Activated CD4-positive, alpha-beta T cell treated with anti-CD3 and anti-CD28 coated beads, Interleukin-2, Interleukin-6, amounts not matched to agents 100 ng/mL and 50 ng/mL, durations not matched to agents 16 hours and 8 hours (primary cell): Measurements from ENCODE around the gene GTF2I.
A peak's percentile ranks its signal among the peaks of the same experiment; 100 is the strongest.
"Not testable (repeated sequence)": the region's sequence is repeated elsewhere in the genome, so short reads cannot be mapped to it uniquely, and the experiment has no call there.

Experiments used
- DNase-seq: peaks from one replicate; pipeline ENCODE4 v3.0.0-alpha.2; 2020

The GTF2I gene

DNA sequence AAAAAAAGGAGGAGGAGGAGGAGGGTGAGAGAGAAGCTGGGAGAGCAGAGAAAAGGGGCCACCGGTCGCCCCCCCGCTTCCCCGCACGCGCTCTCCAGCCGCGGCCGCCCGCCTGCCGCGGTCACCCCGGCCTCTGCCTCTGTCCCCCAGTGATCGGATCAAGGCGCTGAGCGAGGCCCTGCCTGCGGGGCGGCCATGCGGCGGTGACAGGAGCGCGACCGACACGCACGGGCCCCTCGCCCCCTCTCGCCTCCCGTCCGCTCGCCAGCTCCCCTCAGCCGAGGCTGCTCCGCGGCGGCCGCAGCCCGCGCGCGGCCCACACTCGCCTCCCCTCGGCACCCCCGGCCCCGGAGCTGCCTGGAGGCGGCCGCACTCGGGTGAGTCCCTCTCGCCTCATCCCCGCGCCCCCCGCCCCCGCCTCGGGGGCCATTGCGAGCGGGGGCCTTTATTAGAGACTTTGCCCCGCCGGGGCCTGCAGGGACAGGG, at the start of gene GTF2I:
TSS of gene GTF2I (plus strand) at position 27 of the 486 bp plus-strand sequence. CDS start 31,411 bp downstream, outside the sequence.
- DNase-seq = peak; percentile 44

DNA sequence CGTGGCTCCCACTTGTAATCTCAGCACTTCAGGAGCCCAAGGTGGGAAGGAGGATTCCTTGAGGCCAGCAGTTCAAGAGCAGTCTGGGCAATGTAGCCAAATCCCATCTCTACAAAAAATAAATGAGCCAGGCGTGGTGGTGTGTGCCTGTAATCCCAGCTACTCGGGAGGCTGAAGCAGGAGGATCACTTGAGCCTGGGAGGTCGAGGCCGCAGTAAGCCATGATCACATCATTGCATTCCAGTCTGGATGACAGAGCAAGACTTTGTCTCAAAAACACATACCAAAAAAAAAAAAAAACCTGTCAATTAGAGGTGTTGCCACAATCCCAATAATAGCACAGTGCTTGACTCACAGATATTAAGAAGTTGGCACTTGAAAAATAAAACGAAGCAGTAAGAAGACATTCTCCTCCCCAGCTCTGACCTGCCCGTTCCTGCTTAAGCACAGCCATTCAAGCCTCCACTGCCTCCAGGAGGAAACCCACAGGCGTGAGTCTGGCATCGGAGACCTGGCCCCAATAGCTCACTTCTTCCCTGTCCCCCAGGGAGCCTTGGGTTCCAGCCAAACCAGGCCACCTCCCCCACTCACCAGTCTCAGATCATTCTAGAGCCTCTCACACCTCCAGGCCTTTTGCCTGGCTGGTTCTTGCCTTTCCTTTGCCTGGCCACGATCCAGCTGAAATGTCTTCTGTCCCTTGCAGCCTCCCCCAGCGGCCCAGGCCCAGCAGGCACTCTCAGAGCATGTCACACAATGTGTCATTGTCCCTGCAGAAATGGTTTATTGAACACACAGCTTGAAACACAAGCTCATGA, 45.3 kb upstream of the GTF2I start:
- no peak for DNase-seq

DNA sequence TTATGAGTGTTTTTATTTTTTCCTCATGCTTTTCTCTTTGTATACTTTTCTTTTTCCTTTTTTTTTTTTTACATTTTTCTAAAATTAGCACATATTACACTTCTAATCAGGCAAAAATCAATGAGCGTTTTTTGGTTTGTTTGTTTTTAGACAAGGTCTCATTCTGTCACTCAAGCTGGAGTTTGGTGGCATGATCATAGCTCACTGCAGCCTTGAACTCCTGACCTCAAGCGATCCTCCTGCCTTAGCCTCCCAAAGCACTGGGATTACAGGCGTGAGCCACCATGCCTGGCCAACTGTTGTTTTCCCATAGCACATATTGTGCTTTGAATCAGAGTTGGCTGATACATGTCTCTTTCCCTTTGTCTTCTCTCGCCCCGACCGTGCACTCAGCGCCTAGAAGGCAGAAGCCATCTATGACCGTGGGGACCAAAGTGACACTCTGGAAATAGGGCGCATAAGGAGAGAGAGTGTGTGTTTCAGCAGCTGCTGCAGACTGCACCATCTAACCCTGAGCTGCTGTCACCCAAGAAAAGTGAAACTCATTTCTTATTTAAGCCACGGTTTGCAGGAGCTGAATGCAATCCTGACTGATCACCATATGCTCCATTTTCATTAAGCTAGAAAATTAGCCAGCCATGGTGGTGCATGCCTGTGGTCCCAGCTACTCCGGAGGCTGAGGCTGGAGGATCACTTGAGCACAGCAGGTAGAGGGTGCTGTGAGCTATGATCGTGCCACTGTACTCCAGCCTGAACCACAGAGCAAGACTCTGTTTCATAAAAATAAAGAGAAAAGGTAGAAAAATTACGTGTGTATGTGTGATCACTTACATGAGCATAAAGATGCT, 41.4 kb upstream of the GTF2I start:
- no peak for DNase-seq

DNA sequence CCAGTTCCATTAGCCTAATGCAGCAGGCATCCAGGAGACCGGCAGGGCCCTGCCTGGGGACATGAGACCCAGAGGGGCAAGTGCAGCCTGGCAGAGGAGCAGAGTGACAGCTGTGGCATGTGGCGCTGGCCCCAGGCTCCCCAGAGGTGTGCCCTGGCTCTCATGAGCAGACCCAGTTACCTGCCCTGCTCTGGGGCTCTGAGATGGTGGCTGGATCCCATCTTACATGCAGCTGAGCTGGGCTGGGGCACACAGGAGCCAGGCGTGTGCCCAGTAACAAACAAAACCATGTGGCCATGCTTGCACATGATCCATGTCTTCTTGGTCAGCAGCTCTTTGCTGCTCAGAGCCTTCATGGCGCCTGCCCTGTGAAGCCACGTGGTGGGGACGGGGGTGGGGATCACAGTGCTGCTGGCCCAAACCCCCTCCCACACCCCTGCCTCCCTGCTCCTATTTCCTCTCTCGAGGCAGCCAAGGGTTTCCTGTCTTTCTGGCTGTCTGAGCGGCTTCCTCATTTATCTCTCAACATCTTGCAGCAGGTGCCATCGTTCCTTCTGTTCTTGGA, 40.3 kb upstream of the GTF2I start:
- DNase-seq = no peak

DNA sequence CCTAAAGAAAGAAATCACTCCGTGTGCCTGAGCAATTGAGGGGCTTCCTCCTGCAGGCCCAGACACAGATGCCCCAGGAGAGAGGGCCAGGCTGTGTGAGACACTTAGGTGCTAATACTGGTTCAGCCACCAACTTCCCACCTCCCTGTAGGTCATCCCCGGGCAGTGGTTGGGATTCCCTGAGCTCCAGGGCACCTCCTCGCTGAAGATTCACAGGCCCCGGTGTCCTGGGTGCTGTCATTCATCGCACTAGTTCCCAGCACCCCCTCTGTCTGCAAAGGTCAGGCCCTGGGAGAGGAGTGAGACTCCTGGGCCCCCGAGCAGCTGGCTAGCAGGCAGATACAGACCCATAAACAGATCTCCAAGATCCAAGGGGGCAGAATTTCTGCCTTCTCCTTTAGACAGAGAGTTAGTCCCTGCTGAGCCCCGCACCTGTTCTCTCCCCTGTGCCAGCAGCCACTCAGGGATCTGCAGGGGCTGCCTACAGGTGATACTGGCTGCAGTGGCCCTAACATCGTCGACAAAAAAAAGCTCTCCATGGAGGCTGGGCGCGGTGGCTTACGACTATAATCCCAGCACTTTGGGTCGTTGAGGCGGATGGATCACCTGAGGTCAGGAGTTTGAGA, 38.2 kb upstream of the GTF2I start:
- no peak for DNase-seq

DNA sequence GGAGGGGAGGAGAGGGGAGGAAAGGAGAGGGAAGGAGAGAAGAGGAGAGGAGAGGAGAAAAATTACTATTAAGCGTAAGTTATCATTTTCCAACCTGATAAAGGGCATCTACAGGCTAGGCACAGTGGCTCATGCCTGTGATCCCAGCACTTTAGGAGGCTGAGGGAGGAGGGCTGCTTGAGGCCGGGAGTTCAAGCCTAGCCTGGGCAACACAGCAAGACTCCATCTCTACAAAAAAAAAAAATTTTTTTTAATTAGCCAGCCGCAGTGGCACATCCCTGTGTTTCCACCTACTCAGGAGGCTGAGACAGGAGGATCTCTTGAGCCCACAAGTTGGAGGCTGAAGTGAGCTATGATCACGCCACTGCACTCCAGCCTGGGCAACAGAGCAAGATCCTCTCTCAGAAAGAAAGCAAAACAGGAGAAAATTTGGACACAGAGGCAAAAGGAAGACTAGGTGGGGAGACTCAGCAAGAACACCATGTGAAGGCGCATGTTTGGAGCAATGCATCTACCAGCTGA, 35.2 kb upstream of the GTF2I start:
- DNase-seq = no peak

DNA sequence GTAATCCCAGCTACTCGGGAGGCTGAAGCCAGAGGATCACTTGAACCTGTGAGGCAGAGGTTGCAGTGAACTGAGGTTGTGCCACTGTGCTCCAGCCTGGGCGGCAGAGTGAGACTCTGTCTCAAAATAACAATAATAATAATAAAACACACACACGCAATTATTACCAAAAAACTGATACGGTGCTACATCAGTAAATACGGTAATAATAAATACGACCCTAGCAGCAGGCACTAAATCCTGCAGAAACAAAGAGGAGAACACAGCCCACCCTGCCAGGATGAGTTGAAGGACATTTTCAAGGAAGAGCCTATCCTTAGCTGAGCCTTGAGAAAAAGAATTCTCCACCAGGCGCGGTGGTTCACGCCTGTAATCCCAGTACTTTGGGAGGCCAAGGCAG, 34.4 kb upstream of the GTF2I start:
- DNase-seq = no peak

DNA sequence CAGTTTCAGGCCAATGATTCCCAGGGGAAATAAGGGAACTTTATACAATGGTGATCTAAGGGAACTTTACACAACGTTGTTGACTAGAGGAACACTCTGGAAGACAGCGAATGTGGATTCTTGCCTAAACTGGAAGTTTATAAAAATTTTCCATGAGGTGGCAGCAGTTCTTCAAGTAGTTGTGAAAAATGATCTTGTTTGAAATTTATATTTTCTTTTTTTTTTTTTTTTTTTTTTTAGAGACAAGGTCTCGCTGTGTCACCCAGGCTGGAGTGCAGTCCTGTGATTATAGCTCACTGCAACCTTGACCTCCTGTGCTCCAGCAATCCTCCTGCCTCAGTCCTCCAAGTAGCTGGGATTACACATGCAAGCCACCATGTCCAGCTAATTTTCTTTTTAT, 32.1 kb upstream of the GTF2I start:
- no peak for DNase-seq

DNA sequence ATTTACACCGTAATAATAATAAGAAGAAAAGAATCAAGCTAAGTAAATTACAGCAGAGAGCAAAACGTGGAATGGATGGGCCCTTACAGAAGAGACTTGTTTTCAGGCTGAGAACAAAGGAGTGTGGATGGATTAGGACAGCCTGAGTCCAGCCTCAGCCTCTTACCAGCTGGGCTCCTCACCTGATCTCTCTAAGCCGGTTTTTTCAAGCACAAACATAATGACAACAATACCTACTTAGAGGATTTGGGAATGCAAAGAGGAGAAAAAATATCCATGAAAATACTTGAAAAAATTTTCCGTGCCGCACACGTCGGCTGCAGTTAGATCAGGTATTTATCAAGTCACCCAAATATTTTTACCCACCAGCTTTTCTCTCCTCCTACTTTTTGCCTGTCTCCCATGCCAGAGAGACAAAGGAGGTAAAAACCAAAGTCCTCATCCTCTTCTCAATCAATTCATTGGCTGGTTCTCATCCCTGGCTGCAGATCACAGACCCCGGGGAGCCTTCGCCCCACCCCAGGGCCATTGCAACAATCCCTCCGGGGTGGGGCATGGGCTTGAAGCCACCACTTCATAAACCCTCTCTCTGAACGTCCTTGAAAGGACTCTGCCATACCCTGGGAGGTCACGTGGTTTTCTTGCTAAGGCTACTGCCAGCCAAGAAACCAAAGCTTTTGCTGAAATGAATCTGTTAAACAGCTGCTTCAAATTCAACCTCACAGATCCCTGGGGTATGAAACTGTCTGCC, 29.7 kb upstream of the GTF2I start:
- DNase-seq = no peak

DNA sequence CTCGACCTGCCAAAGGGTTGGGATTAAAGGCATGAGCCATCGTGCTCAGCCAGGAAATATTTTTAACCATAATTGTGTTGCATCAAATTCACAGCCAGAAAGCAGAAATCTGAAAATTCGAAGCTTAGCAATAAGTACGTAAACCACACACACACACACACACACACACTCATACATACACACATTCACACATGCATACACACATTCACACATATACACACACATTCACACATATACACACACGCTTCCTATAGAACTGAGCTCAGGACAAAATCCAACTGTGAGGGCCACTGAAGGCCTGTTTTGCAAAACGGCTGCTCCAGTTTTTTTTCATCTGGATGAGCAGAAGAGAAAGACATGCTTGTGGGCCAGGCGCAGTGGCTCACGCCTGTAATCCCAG, 25.0 kb upstream of the GTF2I start:
- no peak for DNase-seq

DNA sequence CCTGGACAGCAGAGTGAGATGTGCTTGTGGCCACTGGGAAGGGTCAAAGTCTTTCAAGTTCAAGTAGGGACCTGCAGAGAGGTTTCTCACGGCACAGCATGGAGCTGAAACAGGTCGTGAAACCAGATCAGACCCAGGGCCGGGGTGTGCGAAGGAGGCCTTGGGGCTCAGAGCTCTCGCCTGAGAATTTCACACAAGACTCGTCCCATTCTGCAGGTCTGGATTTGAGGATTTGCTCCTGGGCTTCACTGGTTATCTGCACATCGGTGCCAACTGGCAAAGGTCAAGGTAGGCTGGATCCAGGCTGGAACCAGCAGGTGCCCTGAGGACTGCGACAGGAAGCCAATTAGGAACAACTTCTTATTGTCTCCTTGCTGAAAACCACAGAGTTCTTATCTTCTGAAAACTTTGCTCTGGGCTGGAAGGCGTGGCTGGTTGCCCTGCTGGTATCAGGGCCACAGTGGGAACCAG, 24.0 kb upstream of the GTF2I start:
- DNase-seq = no peak

DNA sequence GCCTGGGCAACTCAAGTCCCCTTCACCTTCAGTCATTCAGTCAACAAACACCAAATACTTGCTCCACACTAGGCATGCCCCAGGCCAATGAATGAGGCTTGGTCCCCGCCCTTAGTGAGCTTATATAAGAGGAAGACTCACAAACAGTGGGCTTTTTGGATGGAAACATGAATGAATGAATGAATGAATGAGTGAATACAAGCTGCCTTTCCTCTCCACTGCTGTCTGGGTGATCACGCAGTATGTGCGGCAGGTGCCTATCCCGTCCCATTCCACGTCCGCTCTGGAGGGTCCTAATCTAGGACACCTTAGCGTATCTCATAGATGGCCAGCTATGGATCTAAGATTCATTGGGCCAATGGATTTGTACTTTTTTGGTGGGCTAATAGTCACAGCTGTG, 19.8 kb upstream of the GTF2I start:
- no peak for DNase-seq

DNA sequence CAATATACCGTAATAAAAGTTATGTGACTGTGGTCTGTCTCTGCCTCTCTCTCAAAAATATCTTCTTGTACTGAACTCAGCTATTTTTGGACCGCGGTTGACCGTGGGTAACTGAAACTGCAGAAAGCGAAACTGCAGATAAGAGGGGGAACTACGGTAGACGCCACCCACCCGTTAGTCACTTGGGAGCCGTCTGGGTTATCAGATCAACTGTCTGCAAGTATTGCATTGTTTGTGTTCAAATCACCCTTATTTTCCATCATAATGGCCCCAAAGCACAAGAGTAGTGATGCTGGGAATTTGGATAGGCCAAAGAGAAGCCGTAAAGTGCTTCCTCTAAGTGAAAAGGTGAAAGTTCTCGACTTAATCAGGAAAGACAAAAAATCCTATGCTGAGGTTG, 7.5 kb upstream of the GTF2I start:
- peak; percentile 89 for DNase-seq

DNA sequence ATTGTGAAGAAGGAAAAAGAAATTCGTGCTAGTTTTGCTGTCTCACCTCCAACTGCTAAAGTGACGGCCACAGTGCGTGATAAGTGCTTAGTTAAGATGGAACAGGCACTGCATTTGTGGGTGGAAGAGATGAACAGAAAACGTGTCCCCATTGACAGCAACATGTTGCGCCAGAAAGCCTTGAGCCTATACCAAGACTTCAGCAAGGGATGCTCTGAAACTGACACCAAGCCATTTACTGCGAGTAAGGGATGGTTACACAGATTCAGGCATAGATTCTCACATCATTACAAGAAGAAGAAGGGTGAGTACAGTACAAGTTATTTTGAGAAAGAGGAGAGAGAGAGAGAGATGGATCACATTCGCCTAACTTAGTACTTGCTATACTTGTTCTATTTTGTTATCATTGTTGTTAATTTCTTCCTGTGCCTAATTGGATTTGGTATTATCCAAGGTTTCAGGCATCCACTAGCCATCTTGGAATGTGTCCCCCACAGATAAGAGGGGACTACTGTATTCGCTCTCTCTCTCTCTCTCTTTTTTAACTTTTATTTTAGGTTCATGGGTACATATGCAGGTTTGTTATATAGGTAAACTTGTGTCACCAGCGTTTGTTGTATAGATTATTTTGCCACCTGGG, 6.9 kb upstream of the GTF2I start:
- DNase-seq = peak; percentile 60

DNA sequence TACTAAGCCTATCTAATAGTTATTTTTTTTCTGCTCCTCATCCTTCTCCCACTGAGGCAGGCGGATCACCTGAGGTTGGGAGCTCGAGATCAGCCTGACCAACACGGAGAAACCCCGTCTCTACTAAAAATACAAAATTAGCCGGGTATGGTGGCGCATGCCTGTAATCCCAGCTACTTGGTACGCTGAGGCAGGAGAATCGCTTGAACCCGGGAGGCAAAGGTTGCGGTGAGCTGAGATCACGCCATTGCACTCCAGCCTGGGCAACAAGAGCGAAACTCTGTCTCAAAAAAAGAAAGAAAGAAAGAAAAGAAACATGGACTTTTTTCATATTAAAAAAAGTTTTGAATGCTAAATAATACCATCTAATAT, 6.4 kb upstream of the GTF2I start:
- not testable (repeated sequence) for DNase-seq

DNA sequence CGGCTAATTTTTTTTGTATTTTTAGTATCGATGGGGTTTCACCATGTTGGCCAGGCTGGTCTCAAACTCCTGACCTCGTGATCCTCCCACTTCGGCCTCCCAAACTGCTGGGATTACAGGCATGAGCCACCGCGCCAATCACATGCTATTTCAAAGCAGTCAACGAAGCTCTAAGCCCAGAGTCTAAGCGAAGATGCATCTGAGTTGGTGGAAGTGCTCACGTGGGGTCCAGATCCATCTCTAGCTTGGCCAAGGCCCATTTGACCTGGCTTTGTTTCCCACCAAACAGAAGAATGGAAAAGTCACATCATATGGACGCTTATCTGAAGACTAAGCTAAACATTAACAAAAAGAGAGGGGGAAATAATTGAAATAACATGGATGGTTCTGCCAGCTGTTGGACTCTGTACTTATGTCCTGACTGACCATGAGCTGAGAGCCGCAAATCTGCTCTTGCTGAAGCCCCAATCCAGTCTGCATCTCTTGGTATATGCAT, 3.8 kb upstream of the GTF2I start:
- no peak for DNase-seq

DNA sequence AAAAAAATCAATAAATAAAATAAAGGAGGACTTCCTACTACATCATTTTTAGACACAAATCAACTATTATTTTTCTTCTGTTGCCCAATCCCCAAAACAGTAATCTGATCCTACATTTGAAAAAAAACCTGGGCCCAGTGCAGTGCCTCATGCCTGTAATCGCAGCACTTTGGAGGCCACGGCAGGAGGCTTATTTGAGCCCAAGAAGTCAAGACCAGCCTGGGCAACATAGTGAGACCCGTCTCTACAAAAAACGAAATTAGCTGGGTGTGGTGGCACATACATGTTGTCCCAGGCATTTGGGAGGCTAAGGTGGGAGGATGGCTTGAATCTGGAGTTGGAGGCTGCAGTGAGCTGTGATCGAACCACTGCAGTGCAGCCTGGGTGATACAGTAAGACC, 2.7 kb upstream of the GTF2I start:
- DNase-seq = no peak

DNA sequence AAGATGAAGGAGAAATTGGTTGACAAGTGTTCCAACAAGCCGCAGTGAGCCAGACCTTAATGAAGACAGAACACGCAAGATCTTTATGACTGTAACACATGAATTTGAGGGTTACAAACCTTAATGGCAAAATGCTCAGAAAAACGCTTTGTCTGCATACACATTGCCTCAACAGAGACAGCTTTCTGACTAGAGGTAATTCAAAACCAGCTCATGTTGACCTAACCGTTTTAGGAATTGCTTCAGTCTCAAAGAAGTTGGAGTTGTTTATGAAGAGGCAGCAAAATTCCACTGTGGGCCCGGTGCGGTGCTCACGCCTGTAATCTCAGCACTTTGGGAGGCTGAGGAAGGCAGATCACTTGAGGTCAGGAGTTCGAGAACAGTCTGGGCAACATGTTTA, 2.2 kb upstream of the GTF2I start:
- DNase-seq = no peak

DNA sequence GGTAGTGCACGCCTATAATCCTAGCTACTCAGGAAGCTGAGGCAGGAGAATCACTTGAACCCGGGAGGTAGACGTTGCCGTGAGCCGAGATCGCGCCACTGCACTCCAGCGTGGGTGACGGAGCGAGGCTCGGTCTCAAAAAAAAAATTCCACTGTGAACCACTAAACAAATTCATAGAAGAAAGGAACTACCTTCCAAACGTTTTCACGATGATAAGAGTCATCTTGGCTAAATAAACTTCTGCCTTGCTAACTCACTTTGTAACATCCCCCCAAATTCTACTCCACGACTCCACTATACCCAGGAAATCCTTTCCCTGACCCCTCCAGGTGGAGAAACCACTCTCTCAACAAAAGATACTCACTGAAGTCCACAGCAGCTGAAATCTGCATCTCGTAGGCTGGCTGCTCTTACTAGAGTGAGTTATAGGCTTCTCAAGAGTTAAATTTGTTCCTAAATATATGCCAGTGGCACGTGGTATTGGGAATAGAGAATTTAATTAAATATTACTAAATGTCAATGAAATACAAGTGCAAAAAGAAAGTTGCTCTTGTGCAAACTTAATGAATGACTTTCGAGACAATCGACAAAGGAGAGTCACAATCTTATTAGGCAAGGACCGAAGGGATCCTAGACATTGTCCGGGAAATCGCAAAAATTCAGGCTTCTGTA, 1.6 kb upstream of the GTF2I start:
- DNase-seq = no peak

DNA sequence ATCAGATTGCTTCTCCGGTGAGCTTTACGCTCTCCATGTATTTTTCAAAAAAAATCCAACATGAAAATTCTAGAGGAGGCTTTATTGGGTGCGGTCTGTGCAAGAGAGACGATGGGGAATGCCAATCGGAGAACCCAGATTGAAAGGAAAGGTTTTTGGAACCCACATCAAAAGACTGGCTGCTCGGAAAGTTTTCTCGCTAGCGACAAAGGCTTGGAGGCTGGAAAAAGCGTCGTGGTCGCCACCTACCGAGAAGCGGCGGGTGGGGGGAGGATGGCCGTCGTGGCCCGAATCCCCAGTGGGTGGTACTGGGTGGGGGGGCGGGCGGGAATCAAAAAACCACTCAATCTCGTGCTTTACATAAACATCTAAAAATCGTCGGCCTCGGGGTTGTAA, 1.1 kb upstream of the GTF2I start:
- DNase-seq = peak; percentile 61
